Choroid plexus epithelial cell (primary cell): ENCODE results near the gene AHCY.
"Not testable (repeated sequence)": the region's sequence is repeated elsewhere in the genome, so short reads cannot be mapped to it uniquely, and the experiment has no call there.

Experiments used
- DNase-seq: peaks from one replicate; pipeline ENCODE4 v3.0.0-alpha.2; 2010; ENCODE audit warnings: low read depth
- H3K4me3 ChIP-seq: 2 replicates; pipeline ENCODE4 v1.5.1; 2011; ENCODE audit warnings: low read depth, mild to moderate bottlenecking, control low read depth, low read length, moderate library complexity
- TF ChIP-seq, protein P1 (sequence below): conservative IDR thresholded peaks from 2 replicates; pipeline ENCODE4 v1.5.1; 2011; ENCODE audit warnings: low read depth, mild to moderate bottlenecking, control low read depth, inconsistent platforms, low read length, moderate library complexity

Gene AHCY

DNA sequence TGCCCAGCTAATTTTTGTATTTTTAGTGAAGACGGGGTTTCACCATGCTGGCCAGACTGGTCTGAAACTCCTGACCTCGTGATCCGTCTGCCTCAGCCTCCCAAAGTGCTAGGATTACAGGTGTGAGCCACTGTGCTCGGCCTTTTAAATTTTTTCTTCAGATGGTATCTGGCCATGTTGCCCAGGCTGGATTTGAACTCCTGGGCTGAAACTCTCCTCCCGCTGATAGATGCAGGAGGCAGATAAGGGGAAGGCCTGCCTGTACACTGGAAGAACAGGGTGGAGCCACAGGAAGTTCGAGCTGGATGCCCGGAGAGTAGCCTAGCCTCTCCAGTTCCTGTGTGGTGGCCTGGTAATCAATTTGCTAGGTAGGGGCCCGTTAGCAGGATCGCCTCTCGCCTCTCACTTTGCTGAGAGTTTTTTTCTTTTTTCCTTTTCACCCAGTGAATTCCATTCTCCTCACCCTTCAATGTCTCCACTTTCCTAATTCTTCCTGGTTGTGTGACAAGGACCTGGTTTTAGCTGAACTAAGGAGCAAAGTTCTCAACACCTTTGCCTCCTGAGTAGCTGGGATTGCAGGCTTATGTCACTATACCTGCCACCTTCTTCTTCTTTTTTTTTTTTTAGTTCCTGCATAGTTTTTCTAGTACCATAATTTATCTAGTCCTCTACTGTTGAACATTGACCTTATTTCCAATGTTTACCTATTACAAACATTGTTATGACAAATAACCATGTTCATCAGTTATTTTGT, 40.5 kb upstream of the AHCY start:
- DNase-seq = no peak
- TF ChIP-seq, protein P1, sequence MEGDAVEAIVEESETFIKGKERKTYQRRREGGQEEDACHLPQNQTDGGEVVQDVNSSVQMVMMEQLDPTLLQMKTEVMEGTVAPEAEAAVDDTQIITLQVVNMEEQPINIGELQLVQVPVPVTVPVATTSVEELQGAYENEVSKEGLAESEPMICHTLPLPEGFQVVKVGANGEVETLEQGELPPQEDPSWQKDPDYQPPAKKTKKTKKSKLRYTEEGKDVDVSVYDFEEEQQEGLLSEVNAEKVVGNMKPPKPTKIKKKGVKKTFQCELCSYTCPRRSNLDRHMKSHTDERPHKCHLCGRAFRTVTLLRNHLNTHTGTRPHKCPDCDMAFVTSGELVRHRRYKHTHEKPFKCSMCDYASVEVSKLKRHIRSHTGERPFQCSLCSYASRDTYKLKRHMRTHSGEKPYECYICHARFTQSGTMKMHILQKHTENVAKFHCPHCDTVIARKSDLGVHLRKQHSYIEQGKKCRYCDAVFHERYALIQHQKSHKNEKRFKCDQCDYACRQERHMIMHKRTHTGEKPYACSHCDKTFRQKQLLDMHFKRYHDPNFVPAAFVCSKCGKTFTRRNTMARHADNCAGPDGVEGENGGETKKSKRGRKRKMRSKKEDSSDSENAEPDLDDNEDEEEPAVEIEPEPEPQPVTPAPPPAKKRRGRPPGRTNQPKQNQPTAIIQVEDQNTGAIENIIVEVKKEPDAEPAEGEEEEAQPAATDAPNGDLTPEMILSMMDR = no peak
- H3K4me3 ChIP-seq = no peak overlapping the region

DNA sequence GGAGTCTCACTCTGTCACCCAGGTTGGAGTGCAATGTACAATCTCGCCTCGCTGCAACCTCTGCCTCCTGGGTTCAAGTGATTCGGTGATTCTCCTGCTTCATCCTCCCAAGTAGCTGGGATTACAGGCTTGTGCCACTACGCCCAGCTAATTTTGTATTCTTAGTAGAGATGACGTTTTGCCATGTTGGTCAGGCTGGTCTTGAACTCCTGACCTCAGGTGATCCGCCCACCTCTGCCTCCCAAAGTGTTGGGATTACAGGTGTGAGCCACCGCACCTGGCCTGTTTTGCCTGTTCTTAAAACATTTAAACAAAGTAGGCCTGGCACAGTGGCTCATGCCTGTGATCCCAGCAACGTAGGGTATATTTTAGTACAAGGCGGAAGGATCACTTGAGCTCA, 38.0 kb upstream of the AHCY start:
- not testable (repeated sequence) for DNase-seq, H3K4me3 ChIP-seq

DNA sequence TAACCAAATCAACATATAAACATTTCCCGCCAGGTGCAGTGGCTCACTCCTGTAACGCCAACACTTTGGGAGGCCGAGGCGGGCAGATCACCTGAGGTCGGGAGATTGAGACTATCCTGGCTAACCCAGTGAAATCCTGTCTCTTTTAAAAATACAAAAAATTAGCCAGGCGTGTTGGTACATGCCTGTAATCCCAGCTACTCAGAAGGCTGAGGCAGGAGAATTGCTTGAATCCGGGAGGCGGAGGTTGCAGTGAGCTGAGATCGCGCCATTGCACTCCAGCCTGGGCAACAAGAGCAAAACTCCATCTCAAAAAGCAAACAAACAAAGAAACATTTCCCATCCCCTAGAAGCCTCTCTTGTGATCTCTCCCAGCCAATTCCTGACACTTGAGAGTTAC, 37.6 kb upstream of the AHCY start:
- not testable (repeated sequence) for DNase-seq, H3K4me3 ChIP-seq

DNA sequence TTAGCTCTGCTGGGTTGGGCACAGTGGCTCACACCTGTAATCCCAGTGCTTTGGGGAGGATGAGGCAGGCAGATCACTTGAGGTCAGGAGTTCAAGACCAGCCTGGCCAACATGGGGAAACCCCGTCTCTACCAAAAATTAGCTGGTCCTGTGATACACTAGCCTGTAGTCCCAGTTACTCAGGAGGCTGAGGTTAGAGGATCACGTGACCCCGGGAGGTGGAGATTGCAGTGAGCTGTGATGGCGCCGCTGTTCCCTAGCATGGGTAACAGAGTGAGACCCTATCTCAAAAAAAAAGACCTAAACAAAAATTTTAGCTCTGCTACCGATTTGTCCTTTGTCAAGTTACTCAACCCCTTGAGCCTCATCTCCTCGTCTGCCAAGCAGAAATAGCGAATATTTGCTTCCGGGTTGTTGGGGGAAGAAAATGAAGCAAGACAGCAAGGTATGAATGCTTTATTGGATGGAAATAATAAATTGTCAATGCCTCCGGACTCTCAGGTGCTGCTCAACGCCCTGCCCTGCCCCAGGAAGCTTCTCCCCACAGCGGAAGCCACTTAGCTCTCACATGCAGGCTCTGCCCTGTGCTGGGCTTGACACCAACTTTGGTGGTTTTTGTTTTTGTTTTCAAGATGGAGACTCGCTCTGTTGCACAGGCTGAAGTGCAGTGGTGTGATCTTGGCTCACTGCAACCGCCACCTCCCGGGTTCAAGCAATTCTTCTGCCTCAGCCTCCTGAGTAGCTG, 35.0 kb upstream of the AHCY start:
- DNase-seq = no peak
- TF ChIP-seq, protein P1 = no peak
- H3K4me3 ChIP-seq = no peak overlapping the region

DNA sequence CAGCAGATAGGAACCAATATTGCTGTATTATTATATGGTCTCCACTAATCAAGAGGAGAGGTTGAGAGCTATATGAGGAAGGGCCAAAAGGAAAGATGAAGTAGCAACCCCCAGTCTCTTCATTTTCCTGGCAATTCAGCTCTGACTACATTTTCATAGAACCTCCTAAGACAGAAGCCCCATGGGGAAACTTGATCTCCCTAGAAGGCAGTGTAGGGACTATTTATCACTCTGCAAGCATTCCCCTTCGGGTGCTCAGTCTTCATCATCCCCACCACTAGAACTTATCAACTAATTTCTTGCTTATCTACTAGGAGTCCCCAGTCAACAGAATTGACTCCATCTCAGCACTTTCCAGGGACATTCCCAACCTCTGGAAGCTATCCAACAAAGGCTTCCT, 34.4 kb upstream of the AHCY start:
- DNase-seq = peak; percentile 28
- no peak overlapping the region for H3K4me3 ChIP-seq
- TF ChIP-seq, protein P1 = no peak

DNA sequence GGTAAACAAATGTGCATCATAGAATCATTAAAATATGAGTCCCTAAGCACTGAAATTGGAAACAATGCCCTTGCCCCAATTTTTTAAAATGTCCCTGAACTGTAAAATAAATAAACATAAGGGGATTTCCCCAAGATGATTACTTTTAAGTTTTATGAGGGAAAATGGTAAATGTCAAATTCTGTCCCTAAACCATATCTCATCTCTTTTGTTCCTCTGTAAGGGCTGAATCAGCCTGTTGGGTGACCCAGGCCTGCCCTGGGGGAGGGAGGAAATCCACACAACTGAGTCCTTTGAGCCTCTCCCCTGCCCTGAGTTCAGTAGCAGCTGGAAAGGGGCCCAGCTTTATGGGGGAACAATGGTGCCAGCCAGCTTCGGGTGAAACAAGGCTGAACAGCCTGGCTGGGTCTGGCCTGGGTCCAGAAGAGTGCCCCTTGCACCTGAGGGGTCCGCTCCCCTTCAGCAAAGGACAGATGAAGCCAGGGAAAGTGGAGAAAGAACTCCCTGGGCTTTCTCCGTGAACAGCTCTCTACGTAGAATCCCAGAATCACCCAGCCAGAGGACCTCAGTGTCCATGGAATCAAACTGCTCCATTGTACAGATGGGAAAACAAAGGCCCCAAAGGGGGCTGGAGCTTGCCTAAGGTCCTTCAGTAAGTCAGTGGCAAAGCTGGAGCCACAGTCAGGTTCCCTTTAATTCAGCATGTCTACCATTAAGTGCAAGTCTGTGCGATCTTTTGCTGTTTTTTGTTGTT, 31.7 kb upstream of the AHCY start:
- DNase-seq = no peak
- no peak overlapping the region for H3K4me3 ChIP-seq
- TF ChIP-seq, protein P1 = no peak

DNA sequence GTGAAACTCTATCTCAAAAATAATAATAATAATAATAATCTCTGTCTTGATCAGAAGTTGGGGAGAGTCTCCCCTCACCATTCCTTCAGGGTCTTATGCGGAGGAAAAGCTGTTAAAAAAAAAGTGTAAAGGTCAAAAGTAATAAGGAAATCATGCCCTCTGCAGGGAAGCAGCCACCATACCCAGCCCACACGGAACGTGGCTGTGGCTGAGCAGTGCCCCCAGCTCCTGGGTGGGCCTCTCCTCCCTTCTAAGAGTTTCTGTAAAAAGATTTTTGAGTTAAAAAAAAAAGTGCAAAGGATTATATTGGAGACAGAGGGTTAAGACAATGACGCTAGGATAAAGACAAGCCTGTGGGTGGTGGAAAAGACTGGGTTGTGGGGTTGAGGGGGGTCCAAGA, 30.6 kb upstream of the AHCY start:
- DNase-seq = no peak
- no peak overlapping the region for H3K4me3 ChIP-seq
- TF ChIP-seq, protein P1 = no peak
